HepG2 (cell line): ENCODE measurements around the gene SCRT2.

Experiments used
- ARHGAP35 ChIP-seq: sonication (generic); formaldehyde crosslinking; IDR thresholded peaks from 2 replicates; pipeline ENCODE4 v1.9.0; 2022; ENCODE audit warnings: mild to moderate bottlenecking, inconsistent platforms, moderate library complexity, missing genetic modification reagents, borderline replicate concordance
- CTCF ChIP-seq: sonication (generic); formaldehyde crosslinking; IDR thresholded peaks from 2 replicates; pipeline ENCODE4 v1.5.0; 2020; ENCODE audit warnings: mild to moderate bottlenecking, missing genetic modification reagents, moderate library complexity
- NCOA1 ChIP-seq: sonication (generic); formaldehyde crosslinking; IDR thresholded peaks from 2 replicates; pipeline ENCODE4 v1.9.0; 2021; ENCODE audit warnings: missing genetic modification reagents
- ZNF496 ChIP-seq: sonication (generic); formaldehyde crosslinking; IDR thresholded peaks from 2 replicates; pipeline ENCODE4 v1.8.1; 2023; ENCODE audit warnings: mild to moderate bottlenecking, moderate library complexity, missing genetic modification reagents; ENCODE audit not compliant: insufficient replicate concordance
- ZNF777 ChIP-seq: sonication (generic); formaldehyde crosslinking; IDR thresholded peaks from 2 replicates; pipeline ENCODE4 v1.4.0; 2020; ENCODE audit warnings: missing genetic modification reagents

GRCh38 chr20:644692-645317 lies 30.8 kb downstream of the SCRT2 start:
- no peak for TF ChIP-seq NCOA1 (CRISPR knock-in tag)
- no peak for TF ChIP-seq CTCF
- TF ChIP-seq ZNF496 (CRISPR knock-in tag) = no peak
- TF ChIP-seq ZNF777 (CRISPR knock-in tag) = peak; percentile 0; the same call in 1 of the 2 replicates
- no peak for TF ChIP-seq ARHGAP35 (CRISPR knock-in tag)
